ENCODE results near the gene ZMYM4. TPM values are rescaled to one million over a fixed set of nuclear protein-coding genes. Genes with fewer than 3 reads are reported as not detected.
A peak's percentile ranks its signal among the peaks of the same experiment; 100 is the strongest.

ZMYM4 gene
- total and polyA plus RNA-seq, 10 of the 15 experiments (the other 5 are each of a cell fraction or from before 2014, with no cell fraction given): 8.0 to 37.0 (median 28.1) TPM

DNA sequence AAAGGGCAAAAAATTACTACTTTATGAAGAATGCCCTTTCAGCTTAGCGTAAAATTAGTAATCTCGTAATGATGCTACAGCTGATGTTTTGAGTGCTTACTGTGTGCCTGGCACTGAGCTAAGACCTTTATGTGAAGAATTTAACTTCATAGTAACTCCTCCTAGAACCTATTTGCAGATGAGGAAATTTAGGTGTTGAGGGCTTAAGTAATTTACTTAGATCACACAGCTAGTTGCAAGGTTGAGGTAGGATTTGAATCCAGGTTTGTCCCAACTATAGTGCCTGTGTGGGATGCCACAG, 1.4 kb downstream of the ZMYM4 start (continued):
- no peak for TF ChIP-seq E4F1 (IDR thresholded peaks at IDR 0.05; ENCODE audit: borderline replicate concordance, partially characterized antibody)

GRCh38 chr1:35270836-35271235, 2.3 kb downstream of the ZMYM4 start:
- Histone ChIP-seq H3K27ac (ENCODE audit: control insufficient read depth, insufficient read depth) (no peak overlapping the region), H3K36me3 (ENCODE audit: control insufficient read depth in 2 of 2, insufficient read depth in 2 of 2, low read length in 1 of 2) (no peaks in the 10 kb centered on the region), H4K20me1 (ENCODE audit: control insufficient read depth, insufficient read depth) (no peaks in the 10 kb centered on the region), H3K79me2 (ENCODE audit: control insufficient read depth, insufficient read depth, low read length) (peaks cover 59% of the 10 kb centered on the region), H3K4me2 (ENCODE audit: control insufficient read depth, insufficient read depth) (peak overlapping the region; percentile 89; the same call in 1 of the 2 replicates), H3K4me1 (ENCODE audit: control insufficient read depth, insufficient read depth, low read length) (peaks cover 3% of the 10 kb centered on the region; the same call in 1 of the 2 replicates), H2AFZ (ENCODE audit: control insufficient read depth, low read depth, low read length) (no peak overlapping the region), H3K9me3 (replicated peaks; ENCODE audit: control insufficient read depth, insufficient read depth, low read length) (no peaks in the 10 kb centered on the region; the same call in 2 of the 3 replicates), H3K9ac (ENCODE audit: control insufficient read depth, insufficient read depth, low read length) (no peak overlapping the region), H3K4me3 (peak overlapping the region; percentile 87; the same call in 1 of the 2 replicates), H3K27me3 (replicated peaks in 1 of 2; ENCODE audit: control insufficient read depth in 2 of 2, insufficient read depth in 2 of 2, low read length in 1 of 2) (no peaks in the 10 kb centered on the region)
- 95% methylated on average over 3 of the region's 3 CpGs for WGBS (ENCODE audit: insufficient coverage, insufficient replicate concordance, low lambda C conversion rate, missing lambda C conversion rate)
- POLR2A ChIA-PET: interaction anchor here (1.4 kb wide), 1 partner anchor 29 kb away, joined by 4 read pairs; no protein-coding TSS in a partner anchor
- SMC1A ChIA-PET (ENCODE audit: uncharacterized antibody, unreplicated experiment): no interaction called here
- CTCF ChIA-PET: no interaction called here
- RAD21 ChIA-PET (ENCODE audit: unreplicated experiment): no interaction called here
- ATAC-seq (no peak), FAIRE-seq (no peak), DNase-seq (ENCODE audit: low read depth, low spot score) (no peak)
- intact Hi-C loops (cut with micrococcal nuclease; ENCODE audit: unreplicated experiment) (no loop called here), in situ Hi-C loops (cut with MboI) (no loop called here)
- no TSS peak for BruUV-seq (replicated peaks)
- TF ChIP-seq CHD4 (IDR thresholded peaks at IDR 0.05) (no peak), CTCF (IDR thresholded peaks at IDR 0.05 in 2 of 3, conservative IDR thresholded peaks at IDR 0.05 in 1 of 3; ENCODE audit: control insufficient read depth in 2 of 3, extremely low read depth in 1 of 3, insufficient read depth in 1 of 3, low read depth in 3 of 3, low read length in 3 of 3) (no peak), BACH1 (IDR thresholded peaks at IDR 0.05; ENCODE audit: borderline replicate concordance) (no peak), MEF2A (IDR thresholded peaks at IDR 0.05; ENCODE audit: insufficient read depth, low read depth, low read length) (no peak), JUNB (IDR thresholded peaks at IDR 0.05) (no peak), NBN (IDR thresholded peaks at IDR 0.05) (no peak), EED (IDR thresholded peaks at IDR 0.05; ENCODE audit: low read depth) (no peak), ZNF217 (IDR thresholded peaks at IDR 0.05) (no peak), YBX1 (IDR thresholded peaks at IDR 0.05) (no peak), MEF2B (IDR thresholded peaks at IDR 0.05; ENCODE audit: partially characterized antibody, poor library complexity, severe bottlenecking) (no peak), NR2C1 (IDR thresholded peaks at IDR 0.05) (no peak), ZNF24 (IDR thresholded peaks at IDR 0.05) (no peak), BMI1 (IDR thresholded peaks at IDR 0.05; ENCODE audit: borderline replicate concordance) (no peak), SUPT20H (IDR thresholded peaks at IDR 0.05; ENCODE audit: borderline replicate concordance, control insufficient read depth, low read depth, low read length) (no peak), PAX5 (IDR thresholded peaks at IDR 0.05; ENCODE audit: borderline replicate concordance, low read depth, low read length) (no peak)
- TF ChIP-seq, protein P1, sequence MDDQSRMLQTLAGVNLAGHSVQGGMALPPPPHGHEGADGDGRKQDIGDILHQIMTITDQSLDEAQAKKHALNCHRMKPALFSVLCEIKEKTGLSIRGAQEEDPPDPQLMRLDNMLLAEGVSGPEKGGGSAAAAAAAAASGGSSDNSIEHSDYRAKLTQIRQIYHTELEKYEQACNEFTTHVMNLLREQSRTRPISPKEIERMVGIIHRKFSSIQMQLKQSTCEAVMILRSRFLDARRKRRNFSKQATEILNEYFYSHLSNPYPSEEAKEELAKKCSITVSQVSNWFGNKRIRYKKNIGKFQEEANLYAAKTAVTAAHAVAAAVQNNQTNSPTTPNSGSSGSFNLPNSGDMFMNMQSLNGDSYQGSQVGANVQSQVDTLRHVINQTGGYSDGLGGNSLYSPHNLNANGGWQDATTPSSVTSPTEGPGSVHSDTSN (IDR thresholded peaks at IDR 0.05; ENCODE audit: insufficient replicate concordance, low read depth, low read length): no peak
- TF ChIP-seq, protein P2, sequence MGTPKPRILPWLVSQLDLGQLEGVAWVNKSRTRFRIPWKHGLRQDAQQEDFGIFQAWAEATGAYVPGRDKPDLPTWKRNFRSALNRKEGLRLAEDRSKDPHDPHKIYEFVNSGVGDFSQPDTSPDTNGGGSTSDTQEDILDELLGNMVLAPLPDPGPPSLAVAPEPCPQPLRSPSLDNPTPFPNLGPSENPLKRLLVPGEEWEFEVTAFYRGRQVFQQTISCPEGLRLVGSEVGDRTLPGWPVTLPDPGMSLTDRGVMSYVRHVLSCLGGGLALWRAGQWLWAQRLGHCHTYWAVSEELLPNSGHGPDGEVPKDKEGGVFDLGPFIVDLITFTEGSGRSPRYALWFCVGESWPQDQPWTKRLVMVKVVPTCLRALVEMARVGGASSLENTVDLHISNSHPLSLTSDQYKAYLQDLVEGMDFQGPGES (IDR thresholded peaks at IDR 0.05): no peak

All from GM12878 (cell line).